LNCaP clone FGC (cell line): ENCODE results near the gene FAM184B.

ENCODE experiments used
- DNase-seq: peaks from one replicate; pipeline ENCODE4 v3.0.0-alpha.2; 2011; ENCODE audit warnings: low read depth
- H3K4me3 ChIP-seq: 2 replicates; pipeline ENCODE4 v1.5.1; 2011; ENCODE audit warnings: mild to moderate bottlenecking, low read depth, low read length, control low read depth
- TF ChIP-seq, protein P1 (sequence below): IDR thresholded peaks from 2 replicates; pipeline ENCODE4 v1.5.1; 2012; ENCODE audit warnings: mild to moderate bottlenecking; ENCODE audit not compliant: control insufficient read depth, insufficient read depth; ENCODE audit errors: extremely low read depth

The FAM184B gene

DNA sequence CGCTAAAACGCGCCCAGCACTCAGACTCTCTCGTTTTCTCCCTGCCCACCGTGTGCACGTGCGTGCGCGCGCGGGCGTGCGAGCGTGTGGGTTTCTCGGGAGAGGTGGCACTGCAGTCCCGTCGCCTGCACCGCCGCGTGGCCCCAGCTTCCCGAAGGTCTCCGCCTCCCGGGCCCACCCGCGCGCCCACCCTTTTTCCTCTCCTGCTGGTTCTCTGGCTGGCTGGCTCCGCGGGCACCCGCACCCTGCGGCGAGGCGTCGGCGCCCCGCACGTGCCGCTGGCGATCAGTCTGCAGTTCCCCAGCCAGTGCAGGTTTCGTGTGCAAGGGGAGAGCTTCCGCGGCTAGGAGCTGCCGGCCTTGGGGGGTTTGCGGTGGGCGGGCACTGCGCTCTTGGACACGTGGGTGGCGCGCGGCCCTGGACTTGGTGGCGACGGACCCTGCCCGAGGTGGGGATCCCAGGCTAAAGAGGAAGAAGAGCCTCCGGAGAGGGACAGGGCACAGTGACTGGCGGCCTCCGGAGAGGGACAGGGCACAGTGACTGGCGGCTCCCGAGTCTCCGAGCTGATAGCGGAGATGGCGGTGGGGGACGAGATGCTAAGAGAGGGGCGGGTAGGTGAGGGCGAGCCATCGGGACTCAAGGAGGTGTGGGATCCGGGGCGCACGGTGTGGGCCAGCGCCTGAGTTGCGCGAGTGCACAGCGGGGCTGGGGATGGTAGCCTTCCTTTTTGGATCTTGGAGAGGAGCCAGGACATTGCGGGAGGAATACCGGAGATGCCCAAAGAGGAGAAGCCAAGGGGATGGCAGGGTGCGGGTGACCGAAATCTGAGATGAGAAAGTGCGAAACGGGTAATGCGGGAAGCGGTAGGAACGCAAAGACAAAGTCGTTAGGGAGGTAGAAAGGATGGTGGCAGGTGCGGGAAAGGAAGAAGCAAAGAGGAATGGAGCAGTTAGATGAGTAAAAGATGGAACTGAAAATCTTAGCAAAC is at the start of gene FAM184B:
FAM184B (minus strand) TSS at position 322 of the 988 bp plus-strand sequence. CDS start 322 bp downstream, outside the sequence.
- peak within 1 kb of the TSS; percentile 15; the same call in 1 of the 2 replicates for H3K4me3 ChIP-seq
- TF ChIP-seq, protein P1, sequence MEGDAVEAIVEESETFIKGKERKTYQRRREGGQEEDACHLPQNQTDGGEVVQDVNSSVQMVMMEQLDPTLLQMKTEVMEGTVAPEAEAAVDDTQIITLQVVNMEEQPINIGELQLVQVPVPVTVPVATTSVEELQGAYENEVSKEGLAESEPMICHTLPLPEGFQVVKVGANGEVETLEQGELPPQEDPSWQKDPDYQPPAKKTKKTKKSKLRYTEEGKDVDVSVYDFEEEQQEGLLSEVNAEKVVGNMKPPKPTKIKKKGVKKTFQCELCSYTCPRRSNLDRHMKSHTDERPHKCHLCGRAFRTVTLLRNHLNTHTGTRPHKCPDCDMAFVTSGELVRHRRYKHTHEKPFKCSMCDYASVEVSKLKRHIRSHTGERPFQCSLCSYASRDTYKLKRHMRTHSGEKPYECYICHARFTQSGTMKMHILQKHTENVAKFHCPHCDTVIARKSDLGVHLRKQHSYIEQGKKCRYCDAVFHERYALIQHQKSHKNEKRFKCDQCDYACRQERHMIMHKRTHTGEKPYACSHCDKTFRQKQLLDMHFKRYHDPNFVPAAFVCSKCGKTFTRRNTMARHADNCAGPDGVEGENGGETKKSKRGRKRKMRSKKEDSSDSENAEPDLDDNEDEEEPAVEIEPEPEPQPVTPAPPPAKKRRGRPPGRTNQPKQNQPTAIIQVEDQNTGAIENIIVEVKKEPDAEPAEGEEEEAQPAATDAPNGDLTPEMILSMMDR, result no peak
- DNase-seq, result no peak

DNA sequence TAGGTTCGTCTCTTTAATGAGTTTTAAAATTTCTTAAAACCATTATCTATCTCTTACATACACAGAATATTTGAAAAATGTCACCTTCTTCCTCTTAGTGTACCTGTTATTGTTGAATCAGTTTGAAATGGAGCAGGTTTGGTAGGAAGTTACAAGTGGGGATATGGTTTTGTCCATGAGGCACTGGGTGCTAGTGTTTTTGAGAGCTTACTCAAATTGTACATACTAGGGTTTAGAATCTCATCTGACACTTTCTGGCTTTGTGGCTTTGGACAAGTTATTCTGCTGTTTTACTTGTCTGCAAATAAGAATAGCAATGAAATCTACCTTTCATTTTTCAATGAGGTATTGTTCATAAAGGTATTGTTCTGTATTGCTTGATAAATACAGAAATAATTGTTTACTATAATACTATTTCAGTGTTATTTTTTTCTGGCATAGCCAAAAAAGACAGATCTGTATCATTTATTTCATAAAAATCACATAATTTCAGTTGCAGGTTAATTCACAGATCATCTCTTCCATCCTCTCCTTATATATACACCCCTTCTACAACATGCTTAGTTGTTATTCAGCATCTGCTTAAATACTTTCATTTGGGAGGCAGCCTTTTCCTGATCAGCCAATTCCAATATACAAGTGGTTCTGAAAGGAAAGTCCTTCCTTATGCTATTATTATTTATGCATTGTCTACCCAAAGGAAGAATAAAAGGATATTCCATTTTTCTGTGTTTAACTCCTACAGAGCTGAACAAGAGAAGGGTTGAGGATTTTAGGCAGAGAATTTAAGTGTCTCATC is 42.6 kb upstream of the FAM184B start:
- DNase-seq, result no peak
- TF ChIP-seq, protein P1, result no peak

DNA sequence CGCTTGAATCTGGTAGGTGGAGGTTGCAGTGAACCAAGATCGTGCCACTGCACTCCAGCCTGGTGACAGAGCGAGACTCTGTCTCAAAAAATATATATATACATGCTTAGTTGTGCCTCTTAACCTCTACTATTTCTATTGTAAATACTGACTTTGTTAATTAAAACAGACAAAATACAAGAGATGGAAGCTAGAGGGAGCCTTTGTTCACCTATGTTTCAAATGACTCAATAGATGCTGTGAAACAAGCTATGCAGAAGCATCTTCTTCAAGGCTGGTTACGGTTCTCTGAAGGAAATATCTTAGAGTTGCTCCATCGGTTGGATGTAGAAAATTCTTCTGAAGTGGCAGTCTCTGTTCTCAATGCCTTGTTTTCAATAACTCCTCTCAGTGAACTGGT is 35.6 kb upstream of the FAM184B start:
- TF ChIP-seq, protein P1, result peak; percentile 55
- H3K4me3 ChIP-seq, result no peak overlapping the region
- no peak for DNase-seq

More for the DNA sequence above, 42.6 kb upstream of the FAM184B start:
- no peak overlapping the region for H3K4me3 ChIP-seq

DNA sequence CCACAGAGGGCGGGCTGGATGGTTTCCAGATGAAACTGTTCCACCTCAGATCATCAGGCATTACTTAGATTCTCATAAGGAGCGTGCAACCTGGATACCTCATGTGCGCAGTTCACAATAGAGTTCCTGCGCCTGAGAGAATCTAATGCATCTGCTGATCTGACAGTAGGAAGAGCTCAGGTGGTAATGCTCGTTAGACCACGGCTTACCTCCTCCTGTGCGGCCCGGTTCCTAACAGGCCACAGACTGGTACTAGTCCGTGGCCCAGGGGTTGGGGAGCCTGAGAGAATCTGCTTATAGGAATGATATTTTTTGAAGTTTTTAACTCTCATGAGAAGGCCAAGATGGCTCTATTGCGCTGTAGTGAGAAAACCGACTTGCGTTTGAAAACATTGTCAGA is 34.7 kb upstream of the FAM184B start:
- TF ChIP-seq, protein P1, result no peak
- no peak for DNase-seq
- H3K4me3 ChIP-seq, result no peak overlapping the region

DNA sequence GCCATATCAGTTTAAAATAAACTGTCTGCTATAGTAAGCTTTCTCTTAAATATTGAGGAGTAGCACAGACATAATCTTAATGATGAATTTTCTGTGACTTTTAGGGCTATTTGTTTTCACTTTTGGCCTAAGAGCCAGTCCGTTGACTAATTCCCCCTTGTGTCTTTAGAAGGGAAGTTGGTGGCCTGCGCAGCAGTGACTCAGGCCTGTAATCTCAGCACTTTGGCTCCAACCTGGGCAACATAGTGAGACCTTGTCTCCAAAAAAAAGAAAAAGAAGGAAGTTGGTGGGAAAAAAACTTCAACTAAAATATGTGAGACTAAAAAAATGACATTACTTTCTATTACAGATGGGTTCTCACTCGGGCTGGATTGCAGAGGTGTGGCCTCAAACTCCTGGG is 32.7 kb upstream of the FAM184B start:
- no peak overlapping the region for H3K4me3 ChIP-seq
- TF ChIP-seq, protein P1, result no peak
- DNase-seq, result no peak

DNA sequence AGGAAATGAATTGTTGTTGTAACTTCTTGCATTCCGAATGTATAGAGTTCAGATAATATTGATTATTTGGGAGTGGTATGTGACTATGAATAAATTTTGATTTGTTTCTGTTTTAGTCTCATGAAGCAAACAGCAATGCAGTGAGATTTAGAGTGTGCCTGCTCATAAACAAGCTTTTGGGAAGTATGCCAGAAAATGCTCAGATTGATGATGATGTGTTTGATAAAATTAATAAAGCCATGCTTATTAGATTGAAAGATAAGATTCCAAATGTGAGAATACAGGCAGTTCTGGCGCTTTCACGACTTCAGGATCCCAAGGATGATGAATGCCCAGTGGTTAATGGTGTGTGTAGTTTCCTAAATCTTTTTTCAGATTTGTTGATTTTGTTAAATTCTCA is 31.4 kb upstream of the FAM184B start:
- TF ChIP-seq, protein P1, result no peak
- no peak for DNase-seq
- peak overlapping the region; percentile 91 for H3K4me3 ChIP-seq
